GM12872 (cell line): ENCODE data around the gene HAND2.

Source experiments
- TF ChIP-seq, protein P1 (sequence below): IDR thresholded peaks from 3 replicates; pipeline ENCODE4 v1.5.1; 2011; ENCODE audit warnings: low read depth, mild to moderate bottlenecking, low read length, moderate library complexity; ENCODE audit not compliant: insufficient read depth

HAND2 gene

DNA sequence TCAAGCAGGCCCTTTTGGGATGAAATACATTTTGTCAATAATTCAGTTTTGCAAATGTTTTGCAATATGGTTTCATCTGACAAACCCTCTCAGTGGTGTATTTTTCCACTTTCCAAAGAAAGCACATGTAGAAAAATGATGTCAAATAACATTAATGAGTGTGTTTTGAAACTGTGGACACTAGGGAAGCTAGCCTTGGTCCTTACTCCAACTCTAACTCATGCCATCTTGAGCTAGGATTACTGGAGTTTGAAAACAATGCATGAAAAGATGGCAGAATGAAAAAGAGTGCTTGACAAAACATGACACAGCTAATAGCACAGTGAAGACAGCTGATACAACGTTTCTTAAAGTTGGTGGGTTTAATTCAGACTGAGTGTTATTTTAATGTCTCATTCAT lies 41.4 kb downstream of the HAND2 start:
- TF ChIP-seq, protein P1, sequence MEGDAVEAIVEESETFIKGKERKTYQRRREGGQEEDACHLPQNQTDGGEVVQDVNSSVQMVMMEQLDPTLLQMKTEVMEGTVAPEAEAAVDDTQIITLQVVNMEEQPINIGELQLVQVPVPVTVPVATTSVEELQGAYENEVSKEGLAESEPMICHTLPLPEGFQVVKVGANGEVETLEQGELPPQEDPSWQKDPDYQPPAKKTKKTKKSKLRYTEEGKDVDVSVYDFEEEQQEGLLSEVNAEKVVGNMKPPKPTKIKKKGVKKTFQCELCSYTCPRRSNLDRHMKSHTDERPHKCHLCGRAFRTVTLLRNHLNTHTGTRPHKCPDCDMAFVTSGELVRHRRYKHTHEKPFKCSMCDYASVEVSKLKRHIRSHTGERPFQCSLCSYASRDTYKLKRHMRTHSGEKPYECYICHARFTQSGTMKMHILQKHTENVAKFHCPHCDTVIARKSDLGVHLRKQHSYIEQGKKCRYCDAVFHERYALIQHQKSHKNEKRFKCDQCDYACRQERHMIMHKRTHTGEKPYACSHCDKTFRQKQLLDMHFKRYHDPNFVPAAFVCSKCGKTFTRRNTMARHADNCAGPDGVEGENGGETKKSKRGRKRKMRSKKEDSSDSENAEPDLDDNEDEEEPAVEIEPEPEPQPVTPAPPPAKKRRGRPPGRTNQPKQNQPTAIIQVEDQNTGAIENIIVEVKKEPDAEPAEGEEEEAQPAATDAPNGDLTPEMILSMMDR = no peak

DNA sequence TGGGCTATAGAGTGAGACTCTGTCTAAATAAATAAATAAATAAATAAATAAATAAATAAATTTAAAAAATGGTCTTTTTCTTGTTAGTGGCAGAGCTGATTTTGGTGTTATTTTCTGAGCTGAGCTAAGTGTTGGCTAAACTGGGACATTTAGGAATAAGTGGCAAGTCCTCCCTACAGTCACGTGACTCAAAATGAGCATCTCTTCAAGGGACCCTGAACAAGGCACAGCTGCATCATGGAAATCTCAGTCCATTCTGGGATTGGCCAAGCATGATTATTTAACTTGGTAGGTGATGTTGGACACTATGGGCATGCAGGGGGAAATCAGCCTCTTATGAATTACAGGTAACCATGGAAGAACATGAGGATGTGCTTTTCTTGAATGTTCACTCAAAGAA lies 42.0 kb downstream of the HAND2 start:
- TF ChIP-seq, protein P1 = no peak

DNA sequence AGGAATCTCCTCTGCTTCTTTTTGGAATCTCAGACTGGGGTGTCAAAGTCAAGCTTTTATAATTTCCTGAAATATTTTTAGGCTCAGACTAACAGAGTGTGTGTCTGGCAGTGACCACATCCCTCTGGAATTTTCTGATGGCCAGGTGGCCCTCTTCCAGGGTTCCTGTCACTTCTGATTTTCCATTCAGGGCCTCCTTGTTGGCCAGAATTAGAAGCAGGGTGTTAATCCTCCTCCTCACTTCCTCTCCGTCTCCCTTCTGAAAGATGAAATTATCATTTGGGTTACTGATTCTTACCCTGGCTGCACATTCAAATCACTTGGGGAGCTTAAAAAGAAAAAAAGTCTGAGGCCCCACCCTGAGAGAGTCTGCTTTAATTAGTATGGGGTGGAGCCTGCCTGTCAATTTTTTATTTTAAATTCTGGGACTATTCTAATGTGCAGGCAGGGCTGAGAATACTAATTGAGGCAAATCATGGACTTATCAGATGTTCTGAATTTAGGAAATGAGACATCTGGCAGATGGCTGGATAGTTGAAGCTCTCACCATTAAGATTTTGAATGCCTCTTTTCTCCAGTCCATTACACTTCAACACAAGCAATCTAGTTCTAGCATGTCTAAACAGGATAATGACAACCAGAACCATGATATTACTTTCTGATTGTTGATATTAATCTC lies 43.2 kb downstream of the HAND2 start:
- TF ChIP-seq, protein P1 = no peak

DNA sequence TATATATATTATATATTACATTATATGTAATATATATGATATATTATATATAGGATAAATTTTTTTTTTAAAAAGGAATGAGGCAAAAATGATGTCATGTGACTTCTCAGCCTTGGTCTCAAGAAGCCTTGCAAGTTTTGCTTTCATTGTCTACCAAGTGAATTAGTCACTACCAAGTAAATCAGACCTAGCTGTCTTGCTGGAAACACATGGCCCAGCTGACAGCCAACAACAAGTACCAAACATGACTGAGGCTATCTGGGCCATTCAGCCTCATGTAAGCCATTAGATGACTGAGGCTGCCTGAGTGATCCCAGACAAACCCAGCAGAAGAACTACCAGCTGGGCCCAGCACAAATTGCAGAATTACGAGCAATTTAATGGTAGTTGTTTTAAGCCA lies 44.9 kb downstream of the HAND2 start:
- TF ChIP-seq, protein P1 = no peak

DNA sequence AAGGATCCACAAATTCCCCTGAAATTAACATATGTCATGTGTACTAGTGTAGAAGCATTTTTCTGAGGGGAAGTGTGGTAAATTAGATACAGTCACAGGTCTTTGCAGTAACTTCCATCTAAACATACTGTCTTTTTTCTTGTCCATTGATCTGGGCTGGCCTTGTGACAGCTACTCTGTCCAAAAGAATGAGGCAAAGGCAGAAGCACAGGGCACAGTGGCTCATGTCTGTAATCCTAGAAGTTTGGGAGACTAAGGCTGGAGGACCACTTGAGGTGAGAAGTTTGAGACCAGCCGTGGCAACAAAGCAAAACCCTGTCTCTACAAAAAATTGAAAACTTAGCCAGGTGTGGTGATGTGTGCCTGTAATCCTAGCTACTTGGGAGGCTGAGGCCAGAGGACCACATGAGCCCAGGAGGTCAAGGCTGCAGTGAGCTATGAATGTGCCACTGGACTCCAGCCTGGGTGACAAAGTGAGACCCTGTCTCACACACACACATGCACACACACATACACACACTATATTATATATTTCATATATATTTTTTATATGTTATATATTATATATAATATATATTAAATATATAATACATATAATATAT lies 47.6 kb downstream of the HAND2 start:
- TF ChIP-seq, protein P1 = no peak

DNA sequence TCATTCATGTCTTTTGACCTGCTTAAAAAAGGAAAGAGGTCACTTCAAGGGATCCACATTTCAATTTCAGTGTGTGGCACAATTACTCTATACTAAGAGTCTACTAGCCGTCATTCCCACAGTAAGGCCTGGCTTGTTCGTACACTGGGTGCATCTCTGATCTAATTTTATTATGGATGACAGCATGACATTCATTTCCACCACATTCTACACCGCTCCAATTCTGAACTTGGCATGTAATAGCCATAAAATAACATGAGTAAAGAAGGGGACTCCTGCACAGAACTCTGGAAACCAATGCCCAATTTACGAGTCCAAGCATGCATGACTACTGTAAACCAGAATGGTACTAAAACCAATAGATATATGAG lies 51.1 kb downstream of the HAND2 start:
- TF ChIP-seq, protein P1 = no peak

DNA sequence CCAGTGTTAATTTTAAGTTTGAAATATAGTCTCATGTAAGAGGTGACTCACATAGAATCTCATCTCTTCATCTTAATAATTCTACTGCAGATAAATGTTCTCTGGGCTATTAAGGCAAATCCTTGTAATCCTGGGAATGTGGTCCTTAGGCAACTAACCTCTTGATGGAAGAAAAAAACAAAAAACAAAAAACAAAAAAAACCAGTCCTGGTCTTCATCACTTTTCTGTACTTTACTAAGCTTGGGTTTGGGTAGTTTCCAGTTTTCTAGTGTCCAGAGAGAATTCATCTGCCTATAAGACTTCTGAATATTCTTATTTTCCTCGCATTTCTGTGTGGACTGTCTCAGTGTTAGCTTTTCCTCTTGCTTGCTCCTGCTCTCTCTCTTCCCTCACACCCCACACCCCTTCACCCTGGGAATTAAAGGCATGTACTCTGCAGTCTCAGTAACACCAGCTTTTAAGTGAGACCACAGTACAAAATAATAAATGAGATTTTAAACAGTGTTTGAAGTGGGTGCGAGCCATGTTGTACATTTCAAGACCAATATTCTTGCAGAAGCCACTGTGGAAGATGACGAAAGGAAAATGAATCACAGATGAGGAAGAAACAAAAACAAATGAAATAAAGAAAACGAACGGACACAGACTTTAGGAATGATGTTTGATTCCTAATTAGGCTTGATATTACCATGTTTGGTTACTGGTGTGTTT lies 51.7 kb downstream of the HAND2 start:
- TF ChIP-seq, protein P1 = no peak
